ENCODE results near the gene SCAMP1. TPM values are rescaled to one million over a fixed set of nuclear protein-coding genes. Genes with fewer than 3 reads are reported as not detected.

Gene SCAMP1
- polyA plus RNA-seq, 1 donor from 2014 or later = 180 TPM

GRCh38 chr5:78416677-78417425, 56.4 kb downstream of the SCAMP1 start:
- Histone ChIP-seq H3K27me3 (ENCODE audit: insufficient read depth, low read depth, low read length) (no peaks in the 10 kb centered on the region), H2AFZ (ENCODE audit: low read depth, low read length) (no peak overlapping the region), H3F3A (ENCODE audit: insufficient read depth, low read length, poor library complexity, severe bottlenecking) (no peaks in the 10 kb centered on the region), H3K27ac (ENCODE audit: low read length) (no peak overlapping the region), H3K79me2 (replicated peaks; ENCODE audit: insufficient read depth, low read length) (peaks cover 7% of the 10 kb centered on the region), H4K20me1 (ENCODE audit: insufficient read depth) (no peaks in the 10 kb centered on the region), H3K9me2 (ENCODE audit: insufficient read depth, low read length) (no peaks in the 10 kb centered on the region), H3K4me3 (ENCODE audit: low read length) (no peak overlapping the region), H3K36me3 (ENCODE audit: insufficient read depth, low read length) (peaks cover 5% of the 10 kb centered on the region), H3K4me2 (ENCODE audit: low read length) (no peak overlapping the region), H3K9ac (ENCODE audit: low read length) (no peak overlapping the region), H3K9me3 (ENCODE audit: low read length) (no peaks in the 10 kb centered on the region)
- no peak for TF ChIP-seq RAD21 (conservative IDR thresholded peaks at IDR 0.05)
- no peak for TF ChIP-seq EP300 (conservative IDR thresholded peaks at IDR 0.05; ENCODE audit: poor library complexity, severe bottlenecking)
- TF ChIP-seq MXI1 (conservative IDR thresholded peaks at IDR 0.05; ENCODE audit: poor library complexity, severe bottlenecking) = no peak
- TF ChIP-seq EZH2 (IDR thresholded peaks at IDR 0.05; ENCODE audit: borderline replicate concordance, insufficient read depth, low read length, poor library complexity, severe bottlenecking) = no peak
- no peak for TF ChIP-seq REST (IDR thresholded peaks at IDR 0.05; ENCODE audit: borderline replicate concordance)
- no peak for TF ChIP-seq POLR2AphosphoS5 (IDR thresholded peaks at IDR 0.05)
- no peak for TF ChIP-seq SMC3 (conservative IDR thresholded peaks at IDR 0.05; ENCODE audit: poor library complexity)
- TF ChIP-seq CTCF (IDR thresholded peaks at IDR 0.05; ENCODE audit: poor library complexity, severe bottlenecking) = no peak
- TF ChIP-seq TAF1 (IDR thresholded peaks at IDR 0.05; ENCODE audit: low read depth) = no peak

- H3K36me3 ChIP-seq (ENCODE audit: insufficient read depth, low read length) = peaks cover 5% of the 10 kb centered on the region
- no peak overlapping the region for H3K4me2 ChIP-seq (ENCODE audit: low read length)
- no peak overlapping the region for H3K27ac ChIP-seq (ENCODE audit: low read length)
- H3K9me2 ChIP-seq (ENCODE audit: insufficient read depth, low read length) = no peaks in the 10 kb centered on the region
- H3K9me3 ChIP-seq (ENCODE audit: low read length) = no peaks in the 10 kb centered on the region
- H2AFZ ChIP-seq (ENCODE audit: low read depth, low read length) = no peak overlapping the region
- H3F3A ChIP-seq (ENCODE audit: insufficient read depth, low read length, poor library complexity, severe bottlenecking) = no peaks in the 10 kb centered on the region
- no peaks in the 10 kb centered on the region for H3K79me2 ChIP-seq (replicated peaks; ENCODE audit: insufficient read depth, low read length)
- no peaks in the 10 kb centered on the region for H3K27me3 ChIP-seq (ENCODE audit: insufficient read depth, low read depth, low read length)
- TF ChIP-seq EP300 (conservative IDR thresholded peaks at IDR 0.05; ENCODE audit: poor library complexity, severe bottlenecking) (no peak), CTCF (IDR thresholded peaks at IDR 0.05; ENCODE audit: poor library complexity, severe bottlenecking) (no peak), TAF1 (IDR thresholded peaks at IDR 0.05; ENCODE audit: low read depth) (no peak)
- no peak overlapping the region for H3K4me3 ChIP-seq (ENCODE audit: low read length)
- H4K20me1 ChIP-seq (ENCODE audit: insufficient read depth) = no peaks in the 10 kb centered on the region
- H3K9ac ChIP-seq (ENCODE audit: low read length) = no peak overlapping the region
These were observed 59.0 kb downstream of the SCAMP1 start for GRCh38 chr5:78419396-78419795.

All from neural cell (in vitro differentiated cells).